Right lobe of liver (tissue), 6 donors: Measurements from ENCODE around the gene PRKN. TPM values are rescaled to one million over a fixed set of nuclear protein-coding genes. Genes with fewer than 3 reads are reported as not detected.

Experiments used
- ATAC-seq, 4 donors: fragments of 200-7000 bp; cut with Tn5 transposase; one replicate each; pipeline ENCODE4 v1.9.1; 2020; ENCODE audit warnings: mild to moderate bottlenecking in 4 of 4, moderate library complexity in 4 of 4
- DNase-seq, 3 donors: peaks; one replicate each; pipeline ENCODE4 v3.0.0-alpha.2; 2020
- H3K27ac ChIP-seq, 3 donors: fragments of 200-600 bp; one replicate each; pipeline ENCODE4 v1.8.0; 2022
- H3K27me3 ChIP-seq, 2 donors: fragments of 200-600 bp; one replicate each; pipeline ENCODE4 v1.8.0; 2022
- H3K36me3 ChIP-seq, 4 donors: fragments of 200-600 bp; sonication (generic) in 1 of 4; one replicate each; pipeline versions ENCODE4 v1.5.1 to v1.8.0; 2017 to 2022; ENCODE audit warnings: control low read depth in 1 of 4
- H3K4me1 ChIP-seq, 4 donors: fragments of 200-600 bp; sonication (generic) in 1 of 4; one replicate each; pipeline versions ENCODE4 v1.5.1 to v1.8.0; 2017 to 2022; ENCODE audit warnings: control low read depth in 1 of 4
- H3K4me3 ChIP-seq, 3 donors: fragments of 200-600 bp; one replicate each; pipeline ENCODE4 v1.8.0; 2022
- H3K9me3 ChIP-seq, 4 donors: fragments of 200-600 bp; sonication (generic) in 1 of 4; one replicate each; pipeline versions ENCODE4 v1.5.1 to v1.8.0; 2017 to 2022; ENCODE audit warnings: control low read depth in 1 of 4
- CTCF ChIP-seq, 4 donors: fragments of 200-600 bp in 3 of 4; fragments of 450-650 bp in 1 of 4; IDR thresholded peaks; one replicate each; pipeline versions ENCODE4 v1.5.1 to v1.8.0; 2016 to 2022; ENCODE audit warnings: antibody characterized with exemption in 4 of 4, mild to moderate bottlenecking in 2 of 4
- POLR2A ChIP-seq: fragments of 450-650 bp; IDR thresholded peaks from one replicate; pipeline ENCODE4 v1.6.1; 2017; ENCODE audit warnings: antibody characterized with exemption, mild to moderate bottlenecking
- WGBS: methylation state at CpG from one replicate; pipeline ENCODE4 v1.1.6; 2018; ENCODE audit warnings: low coverage, low lambda C conversion rate; ENCODE audit not compliant: insufficient coverage; ENCODE audit errors: missing lambda C conversion rate; 5-methylcytosine and 5-hydroxymethylcytosine counted together
- intact Hi-C, 2 donors: fragments of 100-400 bp; cut with DNase I; formaldehyde crosslinking; loops; one replicate each; pipeline versions ENCODE4 v1.11.2 to v1.14.1; 2022
- total RNA-seq, 6 experiments: library from RNA; depleted of rRNA in 2 of 6; stranded (reverse); fragments of >200 nt in 2 of 6; fragmentation: NEBNext Ultra II Directional in 3 of 6; extraction: Animal tissue kit (Norgen Biotek cat#: 25700) in 3 of 6; gene quantifications; one replicate each; pipeline versions ENCODE4 v1.1.0 to v1.2.4, GENCODE V29; 2016 to 2023
- donor health status: DM: no; HTN: yes; CAD: no.
- donor health status: DM: no; HTN: no; CAD: no.
- donor health status: DM: no; HTN: no; CAD: no.
- donor health status: DM: no; HTN: yes; CAD: no.
- donor health status: DM: no; HTN: yes; CAD: no.

The PRKN gene
- total RNA-seq, 6 experiments from 2014 or later: 1.1 to 3.7 (median 2.2) TPM

- H3K9me3 ChIP-seq: no peaks in the 10 kb centered on the region
- H3K4me3 ChIP-seq: no peak overlapping the region
- ATAC-seq (no peak), DNase-seq (no peak)
- no peak overlapping the region for H3K27ac ChIP-seq
- H3K27me3 ChIP-seq: no peaks in the 10 kb centered on the region
- H3K36me3 ChIP-seq: no peaks in the 10 kb centered on the region
- no peaks in the 10 kb centered on the region for H3K4me1 ChIP-seq
- intact Hi-C loops: no loop called here
- TF ChIP-seq POLR2A (no peak), CTCF (IDR thresholded peaks at IDR 0.05) (no peak)
- 89% methylated on average over 4 of the region's 4 CpGs for WGBS
These were observed 1040.9 kb downstream of the PRKN start for GRCh38 chr6:161686655-161687054.

- no peaks in the 10 kb centered on the region for H3K9me3 ChIP-seq
- DNase-seq (no peak), ATAC-seq (no peak)
- WGBS: 70% methylated on average over 6 of the region's 6 CpGs
- H3K27ac ChIP-seq: no peak overlapping the region
- H3K36me3 ChIP-seq: no peaks in the 10 kb centered on the region
- no peak overlapping the region for H3K4me3 ChIP-seq
- no peaks in the 10 kb centered on the region for H3K4me1 ChIP-seq
- TF ChIP-seq CTCF (IDR thresholded peaks at IDR 0.05) (no peak), POLR2A (no peak)
- H3K27me3 ChIP-seq: no peaks in the 10 kb centered on the region
- intact Hi-C loops: no loop called here
These were observed 1042.7 kb downstream of the PRKN start for GRCh38 chr6:161684731-161685475.

- Histone ChIP-seq H3K4me3 (no peak overlapping the region), H3K9me3 (no peaks in the 10 kb centered on the region), H3K27me3 (no peaks in the 10 kb centered on the region), H3K36me3 (no peaks in the 10 kb centered on the region), H3K27ac (no peak overlapping the region), H3K4me1 (no peaks in the 10 kb centered on the region)
- intact Hi-C loops: no loop called here
- no peak for TF ChIP-seq POLR2A
- no peak for TF ChIP-seq CTCF (IDR thresholded peaks at IDR 0.05)
- DNase-seq: no peak
- WGBS: 80% methylated on average over 5 of the region's 5 CpGs
- ATAC-seq: no peak
These were observed 1044.2 kb downstream of the PRKN start for GRCh38 chr6:161683400-161683799.

GRCh38 chr6:161682982-161683381 lies 1044.6 kb downstream of the PRKN start:
- H3K27ac ChIP-seq: no peak overlapping the region
- ATAC-seq: no peak
- intact Hi-C loops: no loop called here
- DNase-seq: no peak
- no peak overlapping the region for H3K4me3 ChIP-seq
- H3K36me3 ChIP-seq: no peaks in the 10 kb centered on the region
- no peak for TF ChIP-seq POLR2A
- TF ChIP-seq CTCF (IDR thresholded peaks at IDR 0.05): no peak
- 50% methylated on average over 8 of the region's 9 CpGs for WGBS
- H3K27me3 ChIP-seq: no peaks in the 10 kb centered on the region
- H3K4me1 ChIP-seq: no peaks in the 10 kb centered on the region
- no peaks in the 10 kb centered on the region for H3K9me3 ChIP-seq
